ENCODE data around the gene TESK1.

The TESK1 gene

DNA sequence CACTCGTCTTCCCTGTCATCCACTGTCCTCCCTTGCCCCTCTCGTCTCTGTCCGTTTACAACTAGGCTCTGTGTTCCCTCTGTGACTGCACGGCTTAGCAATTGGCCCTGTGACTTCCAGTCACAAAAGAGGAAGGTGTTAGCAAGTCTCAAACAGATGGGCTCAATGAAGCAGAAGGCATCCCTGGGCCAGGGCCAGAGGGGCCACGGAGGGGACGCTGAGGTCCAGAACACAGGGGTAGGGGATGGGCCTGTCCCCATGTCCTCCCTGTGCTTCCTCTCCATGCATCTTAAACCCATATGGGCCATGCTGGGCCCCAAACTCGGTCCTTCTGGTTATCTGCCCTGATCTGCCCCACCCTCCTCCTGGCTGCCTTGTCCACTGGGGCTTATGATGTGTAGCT, 13.3 kb downstream of the TESK1 start, which contains the start of gene CD72:
Gene CD72 (minus strand): TSS at position 89 of the 403 bp plus-strand sequence. CDS start 110 bp downstream, outside the sequence.
- TF ChIP-seq, protein P1, sequence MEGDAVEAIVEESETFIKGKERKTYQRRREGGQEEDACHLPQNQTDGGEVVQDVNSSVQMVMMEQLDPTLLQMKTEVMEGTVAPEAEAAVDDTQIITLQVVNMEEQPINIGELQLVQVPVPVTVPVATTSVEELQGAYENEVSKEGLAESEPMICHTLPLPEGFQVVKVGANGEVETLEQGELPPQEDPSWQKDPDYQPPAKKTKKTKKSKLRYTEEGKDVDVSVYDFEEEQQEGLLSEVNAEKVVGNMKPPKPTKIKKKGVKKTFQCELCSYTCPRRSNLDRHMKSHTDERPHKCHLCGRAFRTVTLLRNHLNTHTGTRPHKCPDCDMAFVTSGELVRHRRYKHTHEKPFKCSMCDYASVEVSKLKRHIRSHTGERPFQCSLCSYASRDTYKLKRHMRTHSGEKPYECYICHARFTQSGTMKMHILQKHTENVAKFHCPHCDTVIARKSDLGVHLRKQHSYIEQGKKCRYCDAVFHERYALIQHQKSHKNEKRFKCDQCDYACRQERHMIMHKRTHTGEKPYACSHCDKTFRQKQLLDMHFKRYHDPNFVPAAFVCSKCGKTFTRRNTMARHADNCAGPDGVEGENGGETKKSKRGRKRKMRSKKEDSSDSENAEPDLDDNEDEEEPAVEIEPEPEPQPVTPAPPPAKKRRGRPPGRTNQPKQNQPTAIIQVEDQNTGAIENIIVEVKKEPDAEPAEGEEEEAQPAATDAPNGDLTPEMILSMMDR (IDR thresholded peaks at IDR 0.05; ENCODE audit: low read depth, low read length): no peak
- TF ChIP-seq, protein P2, sequence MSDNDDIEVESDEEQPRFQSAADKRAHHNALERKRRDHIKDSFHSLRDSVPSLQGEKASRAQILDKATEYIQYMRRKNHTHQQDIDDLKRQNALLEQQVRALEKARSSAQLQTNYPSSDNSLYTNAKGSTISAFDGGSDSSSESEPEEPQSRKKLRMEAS (IDR thresholded peaks at IDR 0.05; ENCODE audit: low read depth, low read length): no peak
- TF ChIP-seq MYC (IDR thresholded peaks at IDR 0.05; ENCODE audit: low read depth, low read length) (no peak), POLR2A (IDR thresholded peaks at IDR 0.05; ENCODE audit: extremely low read depth, insufficient read length) (no peak)
- H3K4me3 ChIP-seq (ENCODE audit: low read depth, low read length): no peak within 1 kb of the TSS
- peak; percentile 51 for DNase-seq (ENCODE audit: low read depth)

DNA sequence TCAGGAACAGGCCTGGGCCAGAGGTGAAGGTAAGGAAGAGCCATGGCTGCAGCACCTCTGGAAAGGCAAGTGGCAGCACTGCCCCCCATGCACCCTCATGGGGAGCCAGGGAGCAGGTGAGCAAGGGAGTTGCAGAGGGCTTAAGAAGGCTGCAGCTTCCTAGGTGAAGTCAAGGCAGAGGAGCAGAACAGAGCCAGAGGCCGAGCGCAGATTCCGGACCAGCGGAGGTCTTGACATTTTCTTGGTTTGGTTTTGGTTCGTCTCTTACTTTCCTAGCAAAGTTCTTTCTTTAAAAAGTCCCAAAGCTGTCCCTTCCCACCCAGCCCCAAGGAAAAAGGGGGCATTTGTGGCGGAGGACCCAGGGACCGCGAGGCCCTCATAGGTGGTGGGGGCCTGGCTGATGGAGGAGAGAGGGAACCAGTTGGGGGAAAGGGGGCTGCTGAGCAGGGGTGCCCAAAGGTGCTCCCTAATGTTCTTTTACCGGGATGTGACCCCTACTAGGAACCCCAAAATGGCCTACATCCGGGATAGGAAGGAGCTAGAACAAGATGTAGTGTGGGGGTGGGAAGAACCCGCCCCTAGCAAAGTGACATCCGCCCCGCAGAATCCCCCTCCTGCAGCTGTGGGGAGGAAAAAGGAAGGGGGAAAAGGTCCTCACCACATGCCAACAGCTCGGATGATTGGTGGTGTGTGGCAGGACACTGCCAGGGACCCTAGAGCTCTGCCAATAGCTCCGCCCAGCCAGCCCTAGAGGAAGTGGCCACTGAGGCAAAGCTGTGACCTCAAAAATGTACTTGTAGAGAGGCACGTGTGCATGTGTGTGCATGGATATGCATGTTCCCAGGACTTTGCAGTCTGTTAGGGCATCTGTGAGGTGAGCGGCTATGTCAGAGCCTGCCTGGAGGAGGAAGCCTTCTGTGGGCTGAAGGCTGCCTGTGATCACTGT, 14.1 kb downstream of the TESK1 start:
- peak; percentile 96 for DNase-seq (ENCODE audit: low read depth)
- TF ChIP-seq, protein P1 (IDR thresholded peaks at IDR 0.05; ENCODE audit: low read depth, low read length): no peak
- TF ChIP-seq POLR2A (IDR thresholded peaks at IDR 0.05; ENCODE audit: extremely low read depth, insufficient read length): no peak
- TF ChIP-seq MYC (IDR thresholded peaks at IDR 0.05; ENCODE audit: low read depth, low read length): peak; percentile 80
- TF ChIP-seq, protein P2 (IDR thresholded peaks at IDR 0.05; ENCODE audit: low read depth, low read length): peak; percentile 94
- H3K4me3 ChIP-seq (ENCODE audit: low read depth, low read length): peak overlapping the region; percentile 29

DNA sequence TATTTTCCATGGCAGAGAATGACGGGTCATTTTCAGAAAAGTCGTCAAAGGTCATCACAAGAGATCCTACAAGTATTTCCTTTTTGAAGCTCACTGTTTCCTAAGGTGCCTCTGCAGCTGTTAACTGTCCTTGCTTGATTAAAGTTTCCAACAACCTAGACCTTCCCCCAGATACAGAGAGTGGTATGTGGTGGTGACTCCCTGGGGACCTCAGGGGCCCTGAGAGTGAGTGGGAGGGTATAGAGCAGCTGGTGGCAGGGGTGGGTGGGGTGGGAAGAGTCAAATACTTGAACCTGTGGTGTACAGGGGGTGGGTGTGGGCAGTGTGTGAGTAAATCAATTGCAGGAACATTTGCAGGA, 14.7 kb downstream of the TESK1 start:
- peak; percentile 97 for DNase-seq (ENCODE audit: low read depth)
- TF ChIP-seq MYC (IDR thresholded peaks at IDR 0.05; ENCODE audit: low read depth, low read length): 0 out of 2 replicates have a peak, but pooled peaks have one; percentile 1
- TF ChIP-seq, protein P2 (IDR thresholded peaks at IDR 0.05; ENCODE audit: low read depth, low read length): no peak
- H3K4me3 ChIP-seq (ENCODE audit: low read depth, low read length): peak overlapping the region; percentile 29

DNA sequence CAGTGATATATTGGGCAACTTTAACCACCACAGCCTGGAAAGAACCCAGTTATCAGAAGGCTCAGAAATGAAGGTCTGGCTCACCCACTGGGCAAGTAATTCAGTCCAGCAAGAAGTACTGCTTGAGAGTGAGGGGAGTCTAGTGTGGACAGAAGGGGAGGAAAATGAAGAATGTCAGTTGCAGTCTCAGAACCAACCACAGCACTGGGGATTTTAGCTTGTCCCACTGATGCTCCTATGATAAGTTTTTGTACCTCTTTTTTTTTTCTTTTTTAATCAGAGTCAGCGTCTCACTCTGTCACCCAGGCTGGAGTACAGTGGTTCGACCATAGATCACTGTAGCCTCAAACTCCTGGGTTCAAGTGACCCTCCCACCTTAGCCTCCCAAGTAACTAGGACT, 22.5 kb downstream of the TESK1 start:
- no peak overlapping the region for H3K4me3 ChIP-seq (ENCODE audit: low read depth, low read length)
- DNase-seq (ENCODE audit: low read depth): no peak
- TF ChIP-seq POLR2A (IDR thresholded peaks at IDR 0.05; ENCODE audit: extremely low read depth, insufficient read length) (no peak), MYC (IDR thresholded peaks at IDR 0.05; ENCODE audit: low read depth, low read length) (no peak)
- TF ChIP-seq, protein P1 (IDR thresholded peaks at IDR 0.05; ENCODE audit: low read depth, low read length): no peak
- TF ChIP-seq, protein P2 (IDR thresholded peaks at IDR 0.05; ENCODE audit: low read depth, low read length): no peak

DNA sequence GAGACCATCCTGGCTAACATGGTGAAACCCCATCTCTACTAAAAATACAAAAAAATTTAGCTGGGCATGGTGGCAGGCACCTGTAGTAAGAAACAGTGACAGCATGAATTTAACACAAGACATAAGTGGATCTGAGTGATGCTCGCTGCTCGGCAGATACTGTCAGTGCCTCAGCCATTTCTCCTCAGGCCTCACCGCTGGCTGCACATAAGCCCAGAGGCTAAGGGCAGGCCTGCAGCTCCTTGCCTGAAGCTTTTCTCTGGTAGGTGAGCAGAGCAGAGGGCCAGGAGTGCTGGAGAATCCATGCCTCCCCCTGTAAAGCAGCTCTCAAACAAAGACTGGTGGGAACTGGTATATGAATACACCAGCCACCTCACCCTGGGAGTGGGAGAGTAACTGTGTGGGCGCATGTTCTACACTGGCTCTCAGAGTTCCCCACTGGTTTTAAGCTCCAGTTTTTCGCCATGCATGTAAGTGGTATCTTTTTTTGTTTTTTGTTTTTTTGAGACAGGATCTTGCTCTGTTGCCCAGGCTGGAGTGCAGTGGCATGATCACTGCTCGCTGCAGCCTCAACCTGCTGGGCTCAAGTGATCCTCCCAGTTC, 23.4 kb downstream of the TESK1 start:
- H3K4me3 ChIP-seq (ENCODE audit: low read depth, low read length): no peak overlapping the region
- no peak for TF ChIP-seq POLR2A (IDR thresholded peaks at IDR 0.05; ENCODE audit: extremely low read depth, insufficient read length)
- TF ChIP-seq MYC (IDR thresholded peaks at IDR 0.05; ENCODE audit: low read depth, low read length): no peak
- TF ChIP-seq, protein P2 (IDR thresholded peaks at IDR 0.05; ENCODE audit: low read depth, low read length): no peak
- no peak for DNase-seq (ENCODE audit: low read depth)

DNA sequence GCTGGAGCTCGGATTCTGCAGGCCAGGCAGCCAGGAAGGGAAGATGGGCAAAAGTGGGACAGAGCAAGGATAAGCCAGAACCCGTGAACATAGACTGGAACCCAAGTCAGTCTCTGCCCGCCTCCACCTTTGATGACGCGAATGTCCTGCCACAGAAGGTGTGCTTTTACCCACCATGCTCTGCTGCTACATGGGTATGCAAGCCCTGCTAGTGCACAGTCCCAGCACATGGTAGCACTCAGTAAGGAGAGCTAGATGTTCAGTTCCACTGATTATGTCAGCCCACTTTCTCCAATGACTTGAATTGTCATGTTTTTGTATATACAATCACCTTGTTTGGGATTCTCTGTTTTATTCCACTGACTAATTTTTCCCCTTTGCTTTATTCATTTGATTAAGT, 24.5 kb downstream of the TESK1 start:
- no peak overlapping the region for H3K4me3 ChIP-seq (ENCODE audit: low read depth, low read length)

More for the DNA sequence above, 24.5 kb downstream of the TESK1 start:
- TF ChIP-seq MYC (IDR thresholded peaks at IDR 0.05; ENCODE audit: low read depth, low read length) (no peak), POLR2A (IDR thresholded peaks at IDR 0.05; ENCODE audit: extremely low read depth, insufficient read length) (no peak)
- TF ChIP-seq, protein P2 (IDR thresholded peaks at IDR 0.05; ENCODE audit: low read depth, low read length): no peak
- TF ChIP-seq, protein P1 (IDR thresholded peaks at IDR 0.05; ENCODE audit: low read depth, low read length): no peak
- no peak for DNase-seq (ENCODE audit: low read depth)
